Measurements from ENCODE around the gene ATF7.

The ATF7 gene

DNA sequence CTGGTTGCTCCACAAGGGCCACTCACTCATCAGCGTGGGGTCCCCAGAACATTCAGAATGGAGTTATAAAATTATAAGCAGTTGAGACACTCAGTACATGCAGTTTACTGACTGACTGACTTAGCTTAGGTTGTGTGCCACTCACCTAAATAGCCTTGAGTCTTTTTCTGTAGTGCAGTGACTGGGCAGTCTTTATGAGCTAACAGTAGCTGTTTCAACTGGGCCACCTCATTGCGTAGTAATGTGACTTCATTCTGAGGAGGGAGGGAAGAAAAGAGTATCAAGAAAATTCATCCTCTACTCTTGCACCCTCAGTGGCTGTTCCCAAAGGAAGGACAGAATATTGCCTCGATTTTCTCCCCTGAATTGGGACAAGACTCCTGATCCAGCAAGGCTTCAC is 103.1 kb downstream of the ATF7 start:
- H3K27ac ChIP-seq = no peak overlapping the region
- no peak for TF ChIP-seq ZFX (IDR thresholded peaks at IDR 0.05; ENCODE audit: borderline replicate concordance)

DNA sequence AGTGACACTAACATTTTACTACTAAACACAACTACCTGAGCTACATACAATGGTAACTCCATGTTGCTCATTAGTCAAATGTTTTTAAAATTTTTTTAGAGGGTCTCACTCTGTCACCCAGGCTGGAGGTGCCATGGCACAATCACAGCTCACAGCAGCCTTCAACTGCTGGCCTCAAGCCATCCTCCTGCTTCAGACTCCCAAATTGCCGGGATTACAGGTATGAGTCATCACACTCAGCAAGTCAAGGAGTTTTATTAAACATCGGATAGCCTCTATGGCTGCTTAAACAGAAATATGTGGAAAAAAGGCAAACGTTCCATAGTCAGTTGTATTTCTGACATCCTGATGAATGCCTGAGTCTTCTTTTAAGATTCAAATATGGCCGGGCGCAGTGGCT is 107.8 kb downstream of the ATF7 start:
- no peak for TF ChIP-seq ZFX (IDR thresholded peaks at IDR 0.05; ENCODE audit: borderline replicate concordance)
- TF ChIP-seq, protein P1, sequence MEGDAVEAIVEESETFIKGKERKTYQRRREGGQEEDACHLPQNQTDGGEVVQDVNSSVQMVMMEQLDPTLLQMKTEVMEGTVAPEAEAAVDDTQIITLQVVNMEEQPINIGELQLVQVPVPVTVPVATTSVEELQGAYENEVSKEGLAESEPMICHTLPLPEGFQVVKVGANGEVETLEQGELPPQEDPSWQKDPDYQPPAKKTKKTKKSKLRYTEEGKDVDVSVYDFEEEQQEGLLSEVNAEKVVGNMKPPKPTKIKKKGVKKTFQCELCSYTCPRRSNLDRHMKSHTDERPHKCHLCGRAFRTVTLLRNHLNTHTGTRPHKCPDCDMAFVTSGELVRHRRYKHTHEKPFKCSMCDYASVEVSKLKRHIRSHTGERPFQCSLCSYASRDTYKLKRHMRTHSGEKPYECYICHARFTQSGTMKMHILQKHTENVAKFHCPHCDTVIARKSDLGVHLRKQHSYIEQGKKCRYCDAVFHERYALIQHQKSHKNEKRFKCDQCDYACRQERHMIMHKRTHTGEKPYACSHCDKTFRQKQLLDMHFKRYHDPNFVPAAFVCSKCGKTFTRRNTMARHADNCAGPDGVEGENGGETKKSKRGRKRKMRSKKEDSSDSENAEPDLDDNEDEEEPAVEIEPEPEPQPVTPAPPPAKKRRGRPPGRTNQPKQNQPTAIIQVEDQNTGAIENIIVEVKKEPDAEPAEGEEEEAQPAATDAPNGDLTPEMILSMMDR (IDR thresholded peaks at IDR 0.05) = no peak
- no peak overlapping the region for H3K27ac ChIP-seq

DNA sequence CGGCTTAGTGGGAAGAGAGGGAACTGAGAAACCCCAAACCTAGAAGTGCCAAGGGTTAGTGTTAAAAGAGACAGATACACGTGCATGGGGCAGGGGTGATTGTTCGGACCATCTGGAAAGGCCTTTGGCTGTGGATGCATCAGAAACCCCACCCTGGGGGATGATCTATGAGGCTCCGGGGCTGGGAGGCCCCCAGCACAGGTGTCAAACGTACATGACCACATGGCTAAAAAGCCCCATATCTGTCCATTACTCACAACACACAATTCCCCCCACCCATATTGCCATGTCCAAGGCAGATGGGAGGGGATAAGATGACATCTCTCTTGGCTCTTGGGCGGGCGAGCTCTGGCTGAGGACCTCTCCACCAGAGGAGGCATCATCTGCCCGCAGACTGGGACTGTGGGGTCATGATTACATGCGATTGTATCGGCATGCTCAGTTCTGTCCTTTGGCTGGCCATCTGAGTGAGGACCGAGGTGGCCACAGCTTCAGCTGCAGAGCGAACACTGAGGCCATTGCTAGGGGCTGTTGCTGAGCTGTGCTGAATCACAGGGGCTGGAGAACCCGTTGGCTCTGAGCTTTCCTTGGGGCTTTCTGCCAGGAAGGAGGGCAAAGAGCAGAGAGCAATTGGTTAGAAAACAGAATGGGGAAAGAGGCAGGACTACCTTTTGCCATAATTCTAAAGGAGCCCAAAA is 109.3 kb downstream of the ATF7 start:
- TF ChIP-seq, protein P1 (IDR thresholded peaks at IDR 0.05) = no peak
- TF ChIP-seq ZFX (IDR thresholded peaks at IDR 0.05; ENCODE audit: borderline replicate concordance) = no peak

DNA sequence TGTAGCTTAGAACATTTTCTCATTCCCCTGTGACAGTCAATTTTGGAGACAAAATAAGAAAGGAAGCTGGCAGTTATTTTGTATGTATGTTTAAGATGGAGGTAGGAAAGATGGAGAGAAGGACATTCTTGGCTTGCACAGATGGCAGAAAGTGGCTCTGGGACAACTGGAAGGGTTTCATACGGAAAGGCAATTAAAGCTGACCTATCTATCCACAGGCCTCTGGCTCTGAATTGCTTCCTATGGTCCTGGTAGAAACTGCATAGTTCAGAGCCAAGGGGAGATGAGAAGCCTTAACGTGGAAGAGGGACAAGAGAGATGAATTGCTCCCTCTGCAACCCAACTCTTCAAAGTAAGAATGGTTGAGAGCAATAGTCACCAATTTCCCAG is 110.9 kb downstream of the ATF7 start:
- no peak for TF ChIP-seq ZFX (IDR thresholded peaks at IDR 0.05; ENCODE audit: borderline replicate concordance)
- TF ChIP-seq, protein P1 (IDR thresholded peaks at IDR 0.05) = no peak

More for the DNA sequence above, 109.3 kb downstream of the ATF7 start:
- H3K27ac ChIP-seq = no peak overlapping the region

DNA sequence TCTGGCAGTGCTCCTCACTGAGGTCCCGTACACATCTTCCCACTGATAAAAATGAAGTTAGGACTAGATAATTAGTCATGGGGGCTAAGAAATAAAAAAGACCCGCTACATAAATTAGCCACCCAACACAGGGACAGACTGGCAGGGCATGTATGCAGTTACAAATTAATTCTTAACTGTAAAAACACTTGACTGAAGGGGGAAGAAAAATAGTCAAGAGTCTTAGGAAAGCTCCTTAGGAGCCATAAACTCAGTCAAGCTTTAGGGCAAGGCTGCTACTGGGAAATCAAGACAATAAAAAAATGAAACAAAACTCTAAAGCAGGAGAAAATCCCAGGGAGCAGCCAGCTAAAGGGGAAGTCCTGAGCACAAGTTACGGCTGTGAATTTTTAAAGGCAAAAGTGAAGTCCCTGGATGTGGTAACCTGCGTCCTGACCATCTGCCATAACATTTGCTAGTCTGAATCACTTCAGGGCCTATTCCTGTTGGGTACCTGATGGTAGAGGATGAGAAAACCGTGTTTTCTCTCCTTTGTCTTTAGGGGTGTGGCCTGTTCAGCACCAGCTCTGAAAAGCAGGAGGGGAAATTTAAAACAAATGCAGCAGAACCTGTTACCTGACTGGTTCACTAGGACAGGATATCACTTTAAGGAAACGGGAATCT is 111.4 kb downstream of the ATF7 start:
- no peak overlapping the region for H3K27ac ChIP-seq
- TF ChIP-seq ZFX (IDR thresholded peaks at IDR 0.05; ENCODE audit: borderline replicate concordance) = no peak
- TF ChIP-seq, protein P1 (IDR thresholded peaks at IDR 0.05) = no peak

More for the DNA sequence above, 110.9 kb downstream of the ATF7 start:
- H3K27ac ChIP-seq = no peak overlapping the region

DNA sequence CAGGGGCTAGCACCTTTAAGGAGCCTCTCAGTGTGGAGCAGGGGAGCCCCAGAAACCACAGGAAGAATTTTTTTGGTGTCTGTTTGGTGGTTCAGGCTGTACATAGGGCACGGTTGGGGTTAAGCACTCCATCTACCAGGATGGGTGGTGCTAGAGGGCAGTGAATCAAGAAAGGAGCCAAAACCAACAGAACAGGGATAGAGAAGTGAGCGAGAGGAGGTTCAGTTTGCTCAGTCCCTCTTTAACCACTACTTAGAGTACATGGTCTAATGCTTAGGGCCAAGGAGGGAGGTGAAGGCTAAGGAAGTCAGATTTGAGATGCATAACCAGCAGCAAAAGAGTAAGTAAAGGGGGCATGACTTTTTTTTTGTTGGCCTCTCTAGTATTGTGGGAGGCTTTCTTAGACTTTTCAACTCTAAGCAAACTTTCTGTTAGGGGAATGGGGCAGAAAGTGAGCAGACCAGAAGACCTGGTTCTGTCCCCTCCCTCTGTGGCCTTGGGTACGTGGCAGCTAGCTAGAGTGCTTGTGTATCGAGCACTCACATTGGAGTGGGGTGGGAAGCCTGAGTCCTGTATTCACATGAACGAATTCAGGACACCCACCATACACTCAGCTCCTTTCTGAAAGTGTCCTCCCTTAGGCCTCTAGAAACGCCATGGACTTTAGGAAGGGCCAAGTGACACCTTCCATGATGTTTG is 112.3 kb downstream of the ATF7 start:
- H3K27ac ChIP-seq = no peak overlapping the region
- TF ChIP-seq, protein P1 (IDR thresholded peaks at IDR 0.05) = no peak
- no peak for TF ChIP-seq ZFX (IDR thresholded peaks at IDR 0.05; ENCODE audit: borderline replicate concordance)

DNA sequence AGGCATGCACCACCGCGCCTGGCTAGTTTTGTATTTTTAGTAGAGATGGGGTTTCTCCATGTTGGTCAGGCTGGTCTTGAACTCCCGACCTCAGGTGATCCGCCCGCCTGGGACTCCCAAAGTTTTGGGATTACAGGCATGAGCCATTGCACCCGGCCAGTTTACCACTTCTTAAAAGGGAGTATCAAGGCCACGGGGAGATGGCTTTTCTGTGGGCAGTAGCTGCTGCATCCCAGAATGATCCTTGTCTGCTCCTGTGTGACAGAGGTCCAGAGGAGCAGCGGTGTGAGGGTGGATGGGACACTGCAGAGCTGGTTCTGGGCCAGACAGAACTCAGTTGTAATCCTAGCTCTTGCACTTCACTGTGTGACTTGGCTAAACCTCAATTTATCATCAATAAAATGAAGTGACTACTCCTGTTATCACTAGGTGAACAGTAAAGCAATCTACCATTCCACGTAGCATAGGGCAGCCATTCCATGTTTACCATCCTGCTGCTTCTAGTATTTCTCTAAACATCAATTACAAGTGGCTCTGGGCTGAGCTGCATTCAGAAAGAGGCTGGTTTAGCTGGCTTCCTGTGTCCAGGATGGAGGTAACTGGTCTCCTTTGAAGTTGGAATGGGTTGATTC is 115.9 kb downstream of the ATF7 start:
- TF ChIP-seq ZFX (IDR thresholded peaks at IDR 0.05; ENCODE audit: borderline replicate concordance) = no peak
- TF ChIP-seq, protein P1 (IDR thresholded peaks at IDR 0.05) = no peak
- no peak overlapping the region for H3K27ac ChIP-seq
